Activated T-cell treated with anti-CD3 and anti-CD28 coated beads for 48 hours (primary cell): ENCODE results near the gene TSPAN16.
A peak's percentile ranks its signal among the peaks of the same experiment; 100 is the strongest.

ENCODE experiments used
- DNase-seq: peaks from one replicate; pipeline ENCODE4 v3.0.0-alpha.2; 2020; ENCODE audit warnings: low read depth

TSPAN16 gene

GRCh38 chr19:11295665-11296245 is at the start of gene TSPAN16:
Gene TSPAN16 (plus strand): TSS chr19:11296160. CDS start chr19:11296298, 138 bp downstream.
- DNase-seq: no peak

GRCh38 chr19:11246941-11247340 is 49.0 kb upstream of the TSPAN16 start:
- DNase-seq: no peak

- no peak for DNase-seq
Measured at GRCh38 chr19:11247391-11247790, 48.6 kb upstream of the TSPAN16 start.

GRCh38 chr19:11247934-11248333 is 48.0 kb upstream of the TSPAN16 start:
- DNase-seq: no peak

GRCh38 chr19:11248852-11249251 is 47.1 kb upstream of the TSPAN16 start:
- DNase-seq: no peak

- DNase-seq: no peak
Measured at GRCh38 chr19:11251217-11251616, 44.7 kb upstream of the TSPAN16 start.

GRCh38 chr19:11251650-11252314 is 44.2 kb upstream of the TSPAN16 start:
- DNase-seq: no peak

- no peak for DNase-seq
Measured at GRCh38 chr19:11252665-11253355, 43.1 kb upstream of the TSPAN16 start.

GRCh38 chr19:11254666-11255065 is 41.3 kb upstream of the TSPAN16 start:
- no peak for DNase-seq

- no peak for DNase-seq
Measured at GRCh38 chr19:11256189-11256588, 39.8 kb upstream of the TSPAN16 start.

- no peak for DNase-seq
Measured at GRCh38 chr19:11257846-11258380, 38.0 kb upstream of the TSPAN16 start.

GRCh38 chr19:11260996-11261395 is 35.0 kb upstream of the TSPAN16 start:
- DNase-seq: no peak

- no peak for DNase-seq
Measured at GRCh38 chr19:11261431-11261970, 34.5 kb upstream of the TSPAN16 start.

GRCh38 chr19:11261971-11262839 is 33.8 kb upstream of the TSPAN16 start, which contains the start of gene DOCK6:
Gene DOCK6 (minus strand): TSS chr19:11262524. CDS start chr19:11262440, 84 bp downstream.
- DNase-seq: peak; percentile 25

GRCh38 chr19:11263726-11264125 is 32.2 kb upstream of the TSPAN16 start:
- DNase-seq: no peak

GRCh38 chr19:11264452-11265176 is 31.3 kb upstream of the TSPAN16 start:
- DNase-seq: no peak

- no peak for DNase-seq
Measured at GRCh38 chr19:11265177-11265784, 30.7 kb upstream of the TSPAN16 start.

GRCh38 chr19:11265785-11266236 is 30.1 kb upstream of the TSPAN16 start:
- no peak for DNase-seq

GRCh38 chr19:11267316-11268085 is 28.5 kb upstream of the TSPAN16 start:
- no peak for DNase-seq
